Measurements from ENCODE around the gene CHFR. TPM values are rescaled to one million over a fixed set of nuclear protein-coding genes. Genes with fewer than 3 reads are reported as not detected.
A peak's percentile ranks its signal among the peaks of the same experiment; 100 is the strongest.
"Not testable (repeated sequence)": the region's sequence is repeated elsewhere in the genome, so short reads cannot be mapped to it uniquely, and the experiment has no call there.

Gene CHFR
- 49.6 to 58.9 TPM (median 56.2 TPM) in 3 replicates for total RNA-seq
- long read RNA-seq, full-length matches to known transcripts: 25 of 147 reads
- long read RNA-seq, partial matches to known transcripts: 27 of 147 reads
- long read RNA-seq, other reads (novel, unspliced or antisense): 95 of 147 reads

- peaks cover 11% of the 10 kb centered on the region for H3K9me3 Mint-ChIP-seq (ENCODE audit: low read depth)
- TF ChIP-seq CTCF (IDR thresholded peaks at IDR 0.05): no peak
- peaks cover 21% of the 10 kb centered on the region for H3K4me1 Mint-ChIP-seq (ENCODE audit: low read depth)
- H3K27ac Mint-ChIP-seq (ENCODE audit: unreplicated experiment): peak within 1 kb of the TSS; percentile 99
- H3K4me3 Mint-ChIP-seq (ENCODE audit: unreplicated experiment): peak within 1 kb of the TSS; percentile 92
- DNase-seq (ENCODE audit: low spot score): peak; percentile 99
- H3K36me3 Mint-ChIP-seq (ENCODE audit: low read depth): peaks cover 27% of the 10 kb centered on the region
- H3K27me3 Mint-ChIP-seq (ENCODE audit: low read depth): no peaks in the 10 kb centered on the region
Observed at GRCh38 chr12:132887513-132888351, at the start of gene CHFR. Gene CHFR, minus strand, starts transcription at chr12:132887605. Its CDS starts 277 bp downstream, at chr12:132887328.

GRCh38 chr12:132936921-132937320 lies 49.5 kb upstream of the CHFR start:
- H3K36me3 Mint-ChIP-seq (ENCODE audit: low read depth): peaks cover 61% of the 10 kb centered on the region
- not testable (repeated sequence) for H3K4me1 Mint-ChIP-seq (ENCODE audit: low read depth); H3K27me3 Mint-ChIP-seq (ENCODE audit: low read depth); H3K27ac Mint-ChIP-seq (ENCODE audit: unreplicated experiment); DNase-seq (ENCODE audit: low spot score); H3K4me3 Mint-ChIP-seq (ENCODE audit: unreplicated experiment)
- H3K9me3 Mint-ChIP-seq (ENCODE audit: low read depth): peaks cover 53% of the 10 kb centered on the region

- peaks cover 61% of the 10 kb centered on the region for H3K36me3 Mint-ChIP-seq (ENCODE audit: low read depth)
- H3K4me3 Mint-ChIP-seq (ENCODE audit: unreplicated experiment): no peak overlapping the region
- H3K4me1 Mint-ChIP-seq (ENCODE audit: low read depth): no peaks in the 10 kb centered on the region
- TF ChIP-seq CTCF (IDR thresholded peaks at IDR 0.05): no peak
- H3K27me3 Mint-ChIP-seq (ENCODE audit: low read depth): no peaks in the 10 kb centered on the region
- no peak for DNase-seq (ENCODE audit: low spot score)
- no peak overlapping the region for H3K27ac Mint-ChIP-seq (ENCODE audit: unreplicated experiment)
- H3K9me3 Mint-ChIP-seq (ENCODE audit: low read depth): peaks cover 55% of the 10 kb centered on the region
Observed at GRCh38 chr12:132936163-132936562, 48.8 kb upstream of the CHFR start.

- Mint-ChIP-seq H3K27ac (ENCODE audit: unreplicated experiment) (no peak overlapping the region), H3K9me3 (ENCODE audit: low read depth) (peaks cover 80% of the 10 kb centered on the region), H3K4me1 (ENCODE audit: low read depth) (no peaks in the 10 kb centered on the region), H3K36me3 (ENCODE audit: low read depth) (peaks cover 83% of the 10 kb centered on the region), H3K4me3 (ENCODE audit: unreplicated experiment) (no peak overlapping the region), H3K27me3 (ENCODE audit: low read depth) (no peaks in the 10 kb centered on the region)
- TF ChIP-seq CTCF (IDR thresholded peaks at IDR 0.05): no peak
- no peak for DNase-seq (ENCODE audit: low spot score)
Observed at GRCh38 chr12:132926415-132926833, 39.0 kb upstream of the CHFR start.

- Mint-ChIP-seq H3K4me3 (ENCODE audit: unreplicated experiment) (no peak overlapping the region), H3K27me3 (ENCODE audit: low read depth) (no peaks in the 10 kb centered on the region)
- no peak for DNase-seq (ENCODE audit: low spot score)
Observed at GRCh38 chr12:132925597-132926414, 38.4 kb upstream of the CHFR start.

More at GRCh38 chr12:132925597-132926414, 38.4 kb upstream of the CHFR start:
- peaks cover 80% of the 10 kb centered on the region for H3K9me3 Mint-ChIP-seq (ENCODE audit: low read depth)
- TF ChIP-seq CTCF (IDR thresholded peaks at IDR 0.05): no peak
- peaks cover 83% of the 10 kb centered on the region for H3K36me3 Mint-ChIP-seq (ENCODE audit: low read depth)
- no peaks in the 10 kb centered on the region for H3K4me1 Mint-ChIP-seq (ENCODE audit: low read depth)
- H3K27ac Mint-ChIP-seq (ENCODE audit: unreplicated experiment): no peak overlapping the region
